ENCODE results near the gene KAZALD1. TPM values are rescaled to one million over a fixed set of nuclear protein-coding genes. Genes with fewer than 3 reads are reported as not detected.
"Not testable (repeated sequence)": the region's sequence is repeated elsewhere in the genome, so short reads cannot be mapped to it uniquely, and the experiment has no call there.

The KAZALD1 gene
- total and polyA plus RNA-seq, 7 donors, result 0.49 to 40.2 (median 3.9) TPM

DNA sequence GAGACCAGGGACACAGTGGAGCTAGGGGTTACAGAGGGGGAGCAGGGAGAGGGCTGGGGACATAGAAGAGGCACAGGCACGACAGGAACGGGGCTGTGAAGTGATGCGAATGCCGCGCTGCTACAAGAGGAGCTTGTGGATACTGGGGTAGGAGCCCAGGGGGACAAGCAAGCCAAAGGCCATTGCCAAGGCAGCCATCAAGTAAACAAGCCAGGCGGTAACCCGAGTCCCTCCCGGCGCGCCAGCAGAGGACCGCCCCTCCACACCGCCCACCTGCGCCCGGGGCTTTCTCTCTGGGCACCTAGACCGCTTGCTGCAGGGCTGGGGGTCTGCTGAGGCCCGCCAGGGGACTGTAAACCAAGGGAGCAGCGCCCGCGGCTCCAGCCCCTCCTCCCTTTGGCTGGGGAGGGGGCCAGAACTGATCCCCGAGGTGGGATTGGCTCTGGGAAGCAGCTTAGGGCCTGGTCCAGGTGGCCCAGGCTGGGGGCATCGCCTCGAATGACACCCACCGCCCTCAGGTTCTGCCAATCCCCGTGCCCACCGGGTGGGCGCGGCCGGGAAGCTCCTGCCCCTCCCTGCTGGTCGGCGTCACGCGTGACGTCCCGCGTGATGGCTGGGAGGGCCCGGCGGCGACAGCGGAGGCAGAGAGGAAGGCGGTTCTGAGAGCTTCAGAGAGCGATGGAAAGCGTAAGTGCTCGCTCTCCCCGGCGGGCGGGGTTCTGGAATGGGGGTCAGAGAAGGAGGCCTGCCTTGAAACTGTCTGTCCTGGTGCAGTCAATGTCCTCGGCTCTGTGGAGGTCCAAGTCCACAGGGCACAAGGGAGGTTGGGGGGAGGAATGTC, 29.8 kb upstream of the KAZALD1 start:
- WGBS, 2 donors, result 0 to 1% methylated on average over 47 of the region's 47 CpGs

DNA sequence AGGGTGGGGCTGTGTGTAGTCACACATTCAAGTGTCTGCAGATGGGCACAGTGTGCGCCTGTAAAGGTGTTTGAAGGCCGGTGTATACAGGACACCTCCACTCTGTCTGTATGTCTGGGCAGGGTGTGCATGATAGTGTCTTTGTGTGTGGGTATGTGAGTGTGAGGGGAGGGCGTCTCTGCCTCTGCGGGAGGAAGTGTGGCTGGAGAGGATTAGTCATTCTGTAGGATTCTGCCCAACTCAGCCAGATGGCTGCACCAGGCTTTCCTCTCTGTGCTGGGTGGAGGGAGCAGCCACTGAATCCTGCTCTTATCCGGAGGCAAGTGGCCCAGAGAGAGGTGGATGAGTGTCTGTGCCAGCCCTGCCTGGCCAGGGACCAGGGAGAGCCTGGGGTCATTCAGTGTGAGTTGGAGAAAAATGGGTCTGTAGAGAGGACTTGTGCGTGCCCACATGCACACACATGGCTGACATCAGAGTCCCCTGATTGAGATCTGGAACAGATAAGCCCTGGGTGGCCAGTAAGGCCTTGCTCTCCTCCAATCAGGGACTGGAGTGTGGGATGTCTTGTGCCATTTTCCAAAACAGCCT, 29.1 kb upstream of the KAZALD1 start:
- H3K4me1 ChIP-seq, result peaks cover 0 to 28% (median 20%) of the 10 kb centered on the region in 4 donors
- peak; percentile 88 for DNase-seq
- intact Hi-C loops (cut with DNase I), result loop anchor here (5.0 to 10.0 kb wide), 2 partner anchors 35 to 322 kb away; partner anchors contain the start of gene BTRC
- 12 to 16% methylated on average over 6 of the region's 6 CpGs for WGBS, 2 donors
- H3K27me3 ChIP-seq, result peaks cover 0 to 10% (median 0%) of the 10 kb centered on the region in 3 donors
- H3K4me3 ChIP-seq, result peak overlapping the region; percentile 66 to 85 (median 76)
- H3K36me3 ChIP-seq, result peaks cover 18 to 31% (median 29%) of the 10 kb centered on the region in 4 donors
- no peaks in the 10 kb centered on the region for H3K9me3 ChIP-seq
- peak overlapping the region; percentile 91 to 98 (median 96) for H3K27ac ChIP-seq
- TF ChIP-seq POLR2AphosphoS5 (IDR thresholded peaks at IDR 0.05) (peak in 1 of 4 donors; percentile 45), CTCF (IDR thresholded peaks at IDR 0.05) (no peak), EP300 (IDR thresholded peaks at IDR 0.05) (no peak), POLR2A (IDR thresholded peaks at IDR 0.05) (no peak)

More for the DNA sequence above, 29.8 kb upstream of the KAZALD1 start:
- Histone ChIP-seq H3K36me3 (peaks cover 16 to 24% (median 22%) of the 10 kb centered on the region in 4 donors), H3K4me1 (peaks cover 0 to 28% (median 20%) of the 10 kb centered on the region in 4 donors), H3K9me3 (no peaks in the 10 kb centered on the region), H3K27me3 (peaks cover 0 to 10% (median 0%) of the 10 kb centered on the region in 3 donors), H3K4me3 (peak overlapping the region; percentile 66 to 85 (median 76)), H3K27ac (peak overlapping the region; percentile 91 to 98 (median 96))
- peak; percentile 90 for DNase-seq
- intact Hi-C loops (cut with DNase I), result loop anchor here (5.0 to 10.0 kb wide), 2 partner anchors 35 to 323 kb away; partner anchors contain the start of gene BTRC
- TF ChIP-seq POLR2AphosphoS5 (IDR thresholded peaks at IDR 0.05), result peak; percentile 67 to 87 (median 76)
- TF ChIP-seq POLR2A (IDR thresholded peaks at IDR 0.05), result peak in 1 of 2 donors; percentile 46
- no peak for TF ChIP-seq EP300 (IDR thresholded peaks at IDR 0.05)

DNA sequence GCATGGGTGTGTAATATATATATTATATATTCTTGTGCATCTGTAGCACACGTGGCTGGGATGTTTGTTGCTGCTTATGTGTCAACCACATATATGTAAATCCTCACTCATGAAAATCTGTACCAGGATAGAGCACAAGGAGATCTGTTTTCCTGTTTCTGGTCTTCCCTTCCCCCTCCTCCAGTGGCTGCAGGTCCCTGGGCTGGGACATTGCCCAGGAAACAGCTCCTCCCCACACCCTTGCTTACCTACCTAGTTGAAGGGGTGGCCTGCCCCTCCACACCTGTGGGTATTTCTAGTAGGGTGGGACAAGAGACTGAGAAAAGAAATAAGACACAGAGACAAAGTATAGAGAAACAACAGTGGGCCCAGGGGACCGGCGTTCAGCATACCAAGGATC, 28.5 kb upstream of the KAZALD1 start:
- Histone ChIP-seq H3K9me3 (no peaks in the 10 kb centered on the region), H3K27me3 (peaks cover 0 to 10% (median 0%) of the 10 kb centered on the region in 3 donors), H3K4me1 (peaks cover 0 to 28% (median 20%) of the 10 kb centered on the region in 4 donors), H3K4me3 (peak overlapping the region in 3 of 4 donors; percentile 66 to 79 (median 72)), H3K36me3 (peaks cover 18 to 37% (median 34%) of the 10 kb centered on the region in 4 donors), H3K27ac (peak overlapping the region; percentile 91 to 98 (median 96))
- intact Hi-C loops (cut with DNase I), result loop anchor here (5.0 to 10.0 kb wide), 2 partner anchors 34 to 322 kb away; partner anchors contain the start of gene BTRC
- 74% methylated on average over 3 of the region's 3 CpGs for WGBS, 2 donors
- no peak for TF ChIP-seq EP300 (IDR thresholded peaks at IDR 0.05)
- TF ChIP-seq CTCF (IDR thresholded peaks at IDR 0.05), result no peak
- no peak for TF ChIP-seq POLR2A (IDR thresholded peaks at IDR 0.05)
- TF ChIP-seq POLR2AphosphoS5 (IDR thresholded peaks at IDR 0.05), result no peak
- no peak for DNase-seq

GRCh38 chr10:101034404-101034803, 27.4 kb upstream of the KAZALD1 start:
- peaks cover 18 to 47% (median 36%) of the 10 kb centered on the region in 4 donors for H3K36me3 ChIP-seq
- 88 to 94% methylated on average over 4 of the region's 4 CpGs for WGBS, 2 donors
- intact Hi-C loops (cut with DNase I), result loop anchor here (5.0 to 10.0 kb wide), 2 partner anchors 33 to 320 kb away; partner anchors contain the start of gene BTRC

GRCh38 chr10:101035314-101035713, 26.5 kb upstream of the KAZALD1 start:
- no peak for DNase-seq
- Histone ChIP-seq H3K9me3 (no peaks in the 10 kb centered on the region), H3K4me1 (peaks cover 0 to 25% (median 19%) of the 10 kb centered on the region in 4 donors), H3K27ac (no peak overlapping the region), H3K27me3 (no peaks in the 10 kb centered on the region), H3K36me3 (peaks cover 18 to 55% (median 36%) of the 10 kb centered on the region in 4 donors), H3K4me3 (no peak overlapping the region)
- TF ChIP-seq CTCF (IDR thresholded peaks at IDR 0.05), result no peak
- no peak for TF ChIP-seq EP300 (IDR thresholded peaks at IDR 0.05)
- TF ChIP-seq POLR2AphosphoS5 (IDR thresholded peaks at IDR 0.05), result no peak
- TF ChIP-seq POLR2A (IDR thresholded peaks at IDR 0.05), result no peak
- intact Hi-C loops (cut with DNase I), result loop anchor here (10.0 kb wide), 1 partner anchor 319 kb away; the partner anchor contains the start of gene BTRC
- WGBS, 2 donors, result 92 to 95% methylated on average over 7 of the region's 7 CpGs

More at GRCh38 chr10:101034404-101034803, 27.4 kb upstream of the KAZALD1 start:
- H3K9me3 ChIP-seq, DNase-seq, H3K4me3 ChIP-seq, H3K27me3 ChIP-seq, H3K27ac ChIP-seq: not testable (repeated sequence)
- peaks cover 0 to 28% (median 20%) of the 10 kb centered on the region in 4 donors for H3K4me1 ChIP-seq

Measured in sigmoid colon (tissue), 7 donors.